ENCODE results near the gene PTPRA. TPM values are rescaled to one million over a fixed set of nuclear protein-coding genes. Genes with fewer than 3 reads are reported as not detected.
"Not testable (repeated sequence)": the region's sequence is repeated elsewhere in the genome, so short reads cannot be mapped to it uniquely, and the experiment has no call there.

PTPRA gene
- total RNA-seq, 1 donor from 2014 or later: 57.5 TPM

DNA sequence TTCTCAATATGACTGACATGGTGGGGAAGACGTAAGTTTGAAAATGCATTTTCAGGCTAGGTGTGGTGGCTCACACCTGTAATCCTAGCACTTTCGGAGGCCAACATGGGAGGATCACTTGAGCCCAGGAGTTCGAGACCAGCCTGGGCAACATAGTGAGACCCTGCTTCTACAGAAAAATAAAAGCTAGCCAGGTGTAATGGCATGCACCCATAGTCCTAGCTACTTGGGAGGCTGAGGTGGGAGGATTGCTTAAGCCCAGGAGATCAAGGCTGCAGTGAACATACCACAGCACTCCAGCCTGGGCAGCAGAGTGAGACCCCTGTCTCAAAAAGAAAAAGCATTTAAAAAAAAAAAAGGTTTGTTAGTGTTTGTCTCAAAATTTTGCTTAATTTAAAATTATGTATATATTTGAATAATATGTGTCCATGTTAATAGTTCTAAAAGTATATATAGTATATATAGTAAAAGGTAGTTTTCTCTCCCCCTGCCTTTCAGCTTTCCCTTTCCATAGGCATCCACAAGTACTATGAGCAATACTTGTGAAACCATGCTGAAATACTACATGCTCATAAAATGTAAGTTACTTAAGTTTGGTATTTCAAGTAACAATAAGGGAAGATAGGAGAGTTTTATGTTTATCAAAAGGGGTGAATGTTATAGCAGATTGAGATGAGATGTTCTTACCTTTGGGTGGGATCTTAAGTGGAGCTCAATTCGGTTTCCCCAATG lies 15.1 kb downstream of the PTPRA start:
- DNase-seq (ENCODE audit: low spot score): no peak

DNA sequence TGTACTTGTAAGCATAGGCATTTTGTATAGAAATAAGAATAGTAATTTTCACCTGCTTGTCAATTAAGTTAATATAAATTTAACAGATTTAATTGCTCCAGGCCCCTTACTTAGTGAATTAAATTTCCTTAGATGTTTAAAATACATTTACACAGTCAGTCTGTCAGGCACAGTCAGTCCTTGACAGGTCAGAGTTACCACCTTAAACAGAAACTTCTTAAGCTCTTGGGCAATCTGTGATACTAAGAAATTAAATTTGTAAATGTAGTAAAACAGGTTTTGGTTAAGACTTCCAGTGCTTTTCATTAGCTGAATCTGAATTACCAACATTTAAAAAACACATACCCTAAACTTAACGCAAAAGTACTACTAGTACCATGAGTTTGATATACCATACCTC lies 15.9 kb downstream of the PTPRA start:
- DNase-seq (ENCODE audit: low spot score): no peak

DNA sequence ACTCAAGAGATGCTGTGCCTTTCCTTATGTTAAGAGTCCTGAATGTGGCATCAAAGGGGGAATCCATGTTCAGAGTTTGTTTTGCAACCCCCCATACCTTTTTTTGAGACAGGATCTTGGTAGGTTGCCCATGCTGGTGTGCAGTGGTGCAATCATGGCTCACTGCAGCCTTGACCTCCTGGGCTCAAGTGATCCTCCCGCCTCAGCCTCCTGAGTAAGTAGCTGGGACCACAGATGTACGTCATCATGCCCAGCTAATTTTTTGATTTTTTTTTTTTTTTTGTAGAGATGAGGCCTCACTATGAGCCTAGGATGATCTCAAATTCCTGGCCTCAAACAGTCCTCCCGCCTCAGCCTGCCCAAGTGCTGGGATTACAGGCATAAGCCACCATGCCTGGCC lies 16.5 kb downstream of the PTPRA start:
- DNase-seq (ENCODE audit: low spot score): no peak

- DNase-seq (ENCODE audit: low spot score): no peak
These were observed 17.5 kb downstream of the PTPRA start for GRCh38 chr20:2890742-2891141.

- no peak for DNase-seq (ENCODE audit: low spot score)
These were observed 18.1 kb downstream of the PTPRA start for GRCh38 chr20:2891343-2891742.

- no peak for DNase-seq (ENCODE audit: low spot score)
These were observed 19.1 kb downstream of the PTPRA start for GRCh38 chr20:2892376-2892775.

GRCh38 chr20:2894221-2894620 lies 20.9 kb downstream of the PTPRA start:
- DNase-seq (ENCODE audit: low spot score): no peak

- not testable (repeated sequence) for DNase-seq (ENCODE audit: low spot score)
These were observed 21.9 kb downstream of the PTPRA start for GRCh38 chr20:2895154-2895553.

DNA sequence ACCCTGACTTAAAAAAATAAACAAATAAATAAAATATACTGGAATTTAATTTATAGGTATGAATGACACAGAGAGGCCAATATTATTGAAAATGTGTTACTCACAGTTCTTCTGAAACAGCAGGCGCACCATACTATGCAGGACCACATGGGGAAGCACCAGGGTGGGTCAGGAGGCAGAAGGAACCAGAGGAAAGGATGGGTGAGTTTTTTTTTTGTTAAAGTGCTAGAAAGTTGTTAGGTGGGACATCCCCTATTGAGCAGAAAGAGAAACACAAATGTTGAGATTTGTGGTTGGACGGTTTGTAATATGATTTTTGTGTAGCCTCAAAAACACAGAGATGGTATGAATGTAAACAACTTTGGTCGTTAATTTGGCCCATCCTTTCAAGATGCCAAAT lies 26.0 kb downstream of the PTPRA start:
- DNase-seq (ENCODE audit: low spot score): no peak

DNA sequence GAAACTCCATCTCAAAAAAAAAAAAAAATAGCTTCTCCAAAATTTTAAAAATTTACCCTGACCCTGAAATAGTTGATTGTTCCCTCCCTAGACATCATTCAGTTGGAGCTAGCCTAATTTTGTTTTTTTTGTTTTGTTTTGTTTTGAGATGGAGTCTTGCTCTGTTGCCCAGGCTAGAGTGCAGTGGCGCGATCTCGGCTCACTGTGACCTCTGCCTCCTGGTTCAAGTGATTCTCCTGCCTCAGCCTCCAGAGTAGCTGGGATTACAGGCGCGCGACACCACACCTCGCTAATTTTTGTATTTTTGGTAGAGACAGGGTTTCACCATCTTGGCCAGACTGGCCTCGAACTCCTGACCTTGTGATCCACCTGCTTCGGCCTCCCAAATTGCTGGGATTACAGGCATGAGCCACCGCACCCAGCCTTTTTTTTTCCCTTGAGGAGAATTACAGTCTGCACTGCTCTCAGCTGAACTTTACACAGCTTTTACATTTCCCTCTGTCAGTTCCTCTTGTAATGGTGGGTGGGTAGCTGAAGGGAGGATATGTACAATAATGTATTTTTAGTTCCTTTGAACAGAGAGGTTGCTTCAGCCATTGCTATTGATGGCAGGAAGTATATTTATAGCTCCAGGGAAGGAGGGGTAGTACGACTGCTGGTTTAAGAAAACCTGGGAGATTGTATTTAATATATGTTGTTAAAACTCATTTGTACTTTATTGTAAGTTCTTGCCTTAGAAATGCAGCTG lies 27.7 kb downstream of the PTPRA start:
- DNase-seq (ENCODE audit: low spot score): no peak

DNA sequence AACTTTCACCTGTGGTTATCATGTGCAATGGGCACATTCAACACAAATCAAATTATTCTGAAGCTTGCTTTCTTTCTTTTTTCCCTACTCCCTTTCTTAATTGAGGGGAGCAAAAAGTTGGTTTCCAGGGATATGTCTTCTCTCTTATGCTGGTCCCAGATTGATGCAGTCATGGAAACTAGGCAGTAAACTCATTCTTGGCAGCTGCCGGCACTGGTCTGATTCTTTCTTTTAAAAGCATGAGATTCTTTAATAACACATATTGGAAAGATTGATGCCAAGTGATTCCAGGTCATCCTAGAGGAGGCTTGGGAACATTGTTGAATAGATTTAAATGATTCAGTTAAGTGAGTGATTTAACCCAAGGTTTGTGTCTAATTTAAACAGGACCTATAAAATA lies 29.0 kb downstream of the PTPRA start:
- DNase-seq (ENCODE audit: low spot score): no peak

GRCh38 chr20:2902818-2903217 lies 29.5 kb downstream of the PTPRA start:
- no peak for DNase-seq (ENCODE audit: low spot score)

DNA sequence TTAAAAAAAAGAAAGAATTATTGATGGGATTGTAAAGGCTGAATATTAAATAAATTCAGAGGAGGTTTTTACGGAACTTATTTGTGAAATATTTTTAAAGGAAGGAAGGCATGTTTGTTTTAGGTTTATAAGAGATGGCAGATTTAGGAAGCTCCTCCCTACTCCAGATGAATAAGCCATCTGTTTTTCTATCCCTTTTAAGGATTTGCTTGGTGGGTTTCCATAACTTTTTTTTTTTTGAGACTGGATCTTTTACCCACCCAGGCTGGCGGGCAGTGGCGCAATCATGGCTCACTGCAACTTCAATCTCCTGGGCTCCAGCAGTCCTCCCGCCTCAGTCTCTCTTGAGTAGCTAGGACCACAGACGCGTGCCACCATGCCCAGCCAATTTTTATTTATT lies 30.4 kb downstream of the PTPRA start:
- no peak for DNase-seq (ENCODE audit: low spot score)

DNA sequence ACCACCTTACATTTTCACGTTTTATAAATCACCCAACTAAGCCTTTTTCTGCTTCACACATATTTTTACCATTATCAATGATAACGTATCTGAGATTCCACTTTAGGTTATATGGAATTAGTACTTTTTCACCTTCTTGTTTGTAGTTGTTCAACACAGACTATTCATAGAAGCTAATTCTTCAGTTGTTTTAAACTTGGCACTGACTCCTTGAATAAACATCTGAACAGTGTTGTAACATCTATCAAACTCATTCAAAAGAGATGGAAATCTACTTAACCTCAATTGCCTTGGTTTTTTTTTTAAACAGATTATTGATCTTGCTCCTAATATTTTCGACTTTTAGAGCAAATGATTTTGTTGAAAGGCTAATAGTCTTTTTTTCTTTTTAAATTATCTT lies 34.2 kb downstream of the PTPRA start:
- no peak for DNase-seq (ENCODE audit: low spot score)

GRCh38 chr20:2909953-2910352 lies 36.7 kb downstream of the PTPRA start:
- no peak for DNase-seq (ENCODE audit: low spot score)

DNA sequence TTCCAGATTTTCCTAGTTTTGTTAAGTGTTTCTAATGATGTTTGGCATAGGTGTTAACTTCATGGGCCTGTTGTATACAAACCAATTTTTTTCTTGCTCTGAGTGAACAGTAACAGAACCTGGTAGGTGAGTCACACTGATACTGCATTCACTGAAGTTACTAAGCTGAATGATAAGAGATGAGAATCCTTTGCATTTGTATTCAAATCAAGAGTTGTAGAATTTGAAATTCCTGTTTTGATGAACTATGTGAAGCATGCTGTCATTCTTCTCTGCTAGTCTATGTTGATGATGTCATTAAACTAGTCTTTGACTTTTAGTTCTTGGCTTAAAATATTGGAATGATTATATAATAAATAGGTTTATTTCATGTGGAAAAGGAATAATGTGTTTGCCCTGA lies 37.9 kb downstream of the PTPRA start:
- DNase-seq (ENCODE audit: low spot score): no peak

- peak; percentile 12 for DNase-seq (ENCODE audit: low spot score)
These were observed 40.9 kb downstream of the PTPRA start for GRCh38 chr20:2914160-2914559.

GRCh38 chr20:2917266-2917665 lies 44.0 kb downstream of the PTPRA start:
- DNase-seq (ENCODE audit: low spot score): no peak

DNA sequence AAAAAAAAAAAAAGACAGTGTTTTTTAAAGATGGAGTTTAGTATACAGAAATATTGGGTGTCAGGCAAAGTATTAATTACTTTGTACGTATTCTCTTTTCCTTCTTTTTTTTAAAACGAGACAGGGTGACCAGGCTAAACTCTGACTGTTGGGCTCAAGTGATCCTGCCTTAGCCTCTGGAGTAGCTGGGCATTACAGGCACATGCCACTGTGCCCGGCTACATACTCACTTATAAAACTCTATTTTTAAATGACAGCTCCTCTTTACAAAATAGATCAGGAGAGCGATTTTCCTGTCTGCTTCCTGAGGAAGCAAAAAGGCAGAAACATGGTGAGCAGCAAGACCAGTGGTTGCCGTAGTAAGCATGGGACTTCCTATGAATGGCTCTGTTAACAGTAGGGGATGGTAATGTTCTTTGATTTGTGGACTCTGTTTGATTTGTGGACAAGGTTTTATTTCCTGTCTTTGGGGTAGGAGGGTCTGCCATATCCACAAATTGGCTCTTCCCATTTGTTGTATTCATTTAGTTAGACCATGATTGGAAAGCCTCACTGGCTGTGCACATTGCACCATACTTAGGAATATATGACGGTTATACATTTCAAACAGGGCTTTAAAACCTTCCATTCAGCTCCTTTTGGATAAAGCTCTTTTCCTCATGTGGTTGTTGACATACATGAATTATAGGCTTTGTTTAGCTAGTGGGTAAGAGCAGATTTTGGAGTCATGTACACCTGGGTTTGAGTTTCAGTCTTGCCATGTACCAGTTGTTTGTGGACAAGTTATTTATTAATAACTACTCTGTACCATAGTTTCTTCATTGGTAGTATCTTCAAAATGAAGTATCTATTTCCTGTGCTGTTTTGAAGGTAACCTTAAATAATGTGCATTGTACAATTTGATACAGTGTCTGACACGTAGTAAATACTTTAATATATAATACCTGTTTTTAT lies 45.1 kb downstream of the PTPRA start:
- DNase-seq (ENCODE audit: low spot score): no peak

GRCh38 chr20:2919518-2920245 lies 46.4 kb downstream of the PTPRA start:
- DNase-seq (ENCODE audit: low spot score): no peak

- no peak for DNase-seq (ENCODE audit: low spot score)
These were observed 47.2 kb downstream of the PTPRA start for GRCh38 chr20:2920473-2920872.

DNA sequence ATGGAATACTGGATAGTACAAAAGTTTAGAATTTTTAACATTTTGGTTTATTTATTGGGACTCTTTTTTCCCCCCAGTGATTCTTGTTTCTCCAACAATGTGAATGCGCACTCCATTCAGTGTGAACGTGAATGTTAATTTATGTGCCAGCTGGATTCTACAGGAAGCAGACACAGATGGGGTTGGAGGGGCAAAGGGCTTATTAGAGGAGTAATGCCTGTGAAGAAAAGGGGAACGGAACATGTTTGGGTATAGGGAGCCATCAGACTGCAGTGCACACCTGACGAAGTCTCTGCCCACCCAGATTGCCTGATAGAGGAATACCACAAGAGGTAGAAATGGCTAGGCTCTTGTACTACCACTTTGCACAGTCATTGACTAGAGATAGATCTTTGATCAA lies 48.2 kb downstream of the PTPRA start:
- DNase-seq (ENCODE audit: low spot score): no peak

Measured in mucosa of gallbladder (tissue), 1 donor.